Measurements from ENCODE around the gene SRRM2.

DNA sequence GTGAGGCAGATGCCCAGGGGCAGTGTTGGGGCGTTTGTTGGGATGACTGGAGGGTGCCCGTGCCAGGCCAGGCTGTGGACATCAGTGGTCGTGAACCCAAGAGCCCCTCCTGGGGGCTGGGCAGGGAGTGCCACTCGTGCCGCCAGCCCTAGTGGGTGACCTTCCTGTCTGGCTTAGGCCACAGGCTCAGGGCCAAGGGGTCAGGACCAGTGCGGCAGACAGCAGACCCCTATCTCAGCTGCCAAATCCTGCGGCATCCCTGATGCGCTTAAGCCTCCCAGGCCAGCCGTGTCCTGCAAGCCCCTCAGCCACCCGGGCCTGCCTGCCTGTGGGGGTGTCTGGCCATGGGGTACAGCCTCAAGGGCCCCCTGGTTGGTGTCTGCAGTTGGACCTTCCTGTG, 47.1 kb upstream of the SRRM2 start:
- no peak for TF ChIP-seq EZH2 (IDR thresholded peaks at IDR 0.05; ENCODE audit: low read length)
- TF ChIP-seq, protein P1, sequence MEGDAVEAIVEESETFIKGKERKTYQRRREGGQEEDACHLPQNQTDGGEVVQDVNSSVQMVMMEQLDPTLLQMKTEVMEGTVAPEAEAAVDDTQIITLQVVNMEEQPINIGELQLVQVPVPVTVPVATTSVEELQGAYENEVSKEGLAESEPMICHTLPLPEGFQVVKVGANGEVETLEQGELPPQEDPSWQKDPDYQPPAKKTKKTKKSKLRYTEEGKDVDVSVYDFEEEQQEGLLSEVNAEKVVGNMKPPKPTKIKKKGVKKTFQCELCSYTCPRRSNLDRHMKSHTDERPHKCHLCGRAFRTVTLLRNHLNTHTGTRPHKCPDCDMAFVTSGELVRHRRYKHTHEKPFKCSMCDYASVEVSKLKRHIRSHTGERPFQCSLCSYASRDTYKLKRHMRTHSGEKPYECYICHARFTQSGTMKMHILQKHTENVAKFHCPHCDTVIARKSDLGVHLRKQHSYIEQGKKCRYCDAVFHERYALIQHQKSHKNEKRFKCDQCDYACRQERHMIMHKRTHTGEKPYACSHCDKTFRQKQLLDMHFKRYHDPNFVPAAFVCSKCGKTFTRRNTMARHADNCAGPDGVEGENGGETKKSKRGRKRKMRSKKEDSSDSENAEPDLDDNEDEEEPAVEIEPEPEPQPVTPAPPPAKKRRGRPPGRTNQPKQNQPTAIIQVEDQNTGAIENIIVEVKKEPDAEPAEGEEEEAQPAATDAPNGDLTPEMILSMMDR (optimal IDR thresholded peaks at IDR 0.05 in 1 of 3, IDR thresholded peaks at IDR 0.05 in 1 of 3, conservative IDR thresholded peaks at IDR 0.05 in 1 of 3; ENCODE audit: extremely low read depth in 1 of 3, insufficient read depth in 2 of 3, low read length in 3 of 3) = no peak

All from keratinocyte (primary cell).